GM12875 (cell line): ENCODE results near the gene ULK3.

Experiments
- H3K4me3 ChIP-seq: one replicate; pipeline ENCODE4 v1.5.1; 2011; ENCODE audit warnings: low read depth, low read length, control low read depth
- CTCF ChIP-seq: IDR thresholded peaks from 2 replicates; pipeline ENCODE4 v1.5.1; 2011; ENCODE audit warnings: low read depth, mild to moderate bottlenecking, control low read depth, inconsistent platforms, low read length, moderate library complexity, borderline replicate concordance; ENCODE audit not compliant: insufficient read depth

The ULK3 gene

GRCh38 chr15:74799255-74799855, 43.6 kb downstream of the ULK3 start:
- no peak overlapping the region for H3K4me3 ChIP-seq
- no peak for TF ChIP-seq CTCF

- no peak overlapping the region for H3K4me3 ChIP-seq
- TF ChIP-seq CTCF: peak; percentile 39; the same call in 1 of the 2 replicates
Observed at GRCh38 chr15:74798388-74799254, 44.3 kb downstream of the ULK3 start.

- no peak for TF ChIP-seq CTCF
- no peak overlapping the region for H3K4me3 ChIP-seq
Observed at GRCh38 chr15:74795966-74796625, 46.9 kb downstream of the ULK3 start.

- TF ChIP-seq CTCF: no peak
- no peak overlapping the region for H3K4me3 ChIP-seq
Observed at GRCh38 chr15:74794970-74795349, 48.0 kb downstream of the ULK3 start.

- no peak for TF ChIP-seq CTCF
- H3K4me3 ChIP-seq: no peak overlapping the region
Observed at GRCh38 chr15:74794248-74794969, 48.5 kb downstream of the ULK3 start.

GRCh38 chr15:74793135-74794028, 49.6 kb downstream of the ULK3 start:
- TF ChIP-seq CTCF: peak; percentile 74
- no peak overlapping the region for H3K4me3 ChIP-seq
